Measurements from ENCODE around the gene AP5M1.
A peak's percentile ranks its signal among the peaks of the same experiment; 100 is the strongest.
"Not testable (repeated sequence)": the region's sequence is repeated elsewhere in the genome, so short reads cannot be mapped to it uniquely, and the experiment has no call there.

Gene AP5M1

GRCh38 chr14:57268161-57269069, at the start of gene AP5M1, which contains the start of gene EXOC5:
Gene AP5M1 (plus strand): TSS chr14:57268971. CDS start chr14:57269315, 344 bp downstream.
Gene EXOC5 (minus strand): TSS chr14:57268905. CDS start chr14:57268648, 257 bp downstream.
- DNase-seq (ENCODE audit: low read depth), result peak; percentile 75

GRCh38 chr14:57221931-57222330, 46.8 kb upstream of the AP5M1 start:
- no peak for DNase-seq (ENCODE audit: low read depth)

- no peak for DNase-seq (ENCODE audit: low read depth)
Measured at GRCh38 chr14:57227083-57227482, 41.7 kb upstream of the AP5M1 start.

GRCh38 chr14:57228320-57228719, 40.5 kb upstream of the AP5M1 start:
- DNase-seq (ENCODE audit: low read depth), result not testable (repeated sequence)

- DNase-seq (ENCODE audit: low read depth), result no peak
Measured at GRCh38 chr14:57232006-57232405, 36.8 kb upstream of the AP5M1 start.

- DNase-seq (ENCODE audit: low read depth), result not testable (repeated sequence)
Measured at GRCh38 chr14:57240115-57240514, 28.7 kb upstream of the AP5M1 start.

GRCh38 chr14:57243320-57243719, 25.5 kb upstream of the AP5M1 start:
- no peak for DNase-seq (ENCODE audit: low read depth)

- no peak for DNase-seq (ENCODE audit: low read depth)
Measured at GRCh38 chr14:57244106-57244505, 24.7 kb upstream of the AP5M1 start.

GRCh38 chr14:57245941-57246340, 22.8 kb upstream of the AP5M1 start:
- DNase-seq (ENCODE audit: low read depth), result no peak

GRCh38 chr14:57246933-57247657, 21.7 kb upstream of the AP5M1 start:
- no peak for DNase-seq (ENCODE audit: low read depth)

- no peak for DNase-seq (ENCODE audit: low read depth)
Measured at GRCh38 chr14:57254884-57255283, 13.9 kb upstream of the AP5M1 start.

- not testable (repeated sequence) for DNase-seq (ENCODE audit: low read depth)
Measured at GRCh38 chr14:57258221-57258620, 10.6 kb upstream of the AP5M1 start.

GRCh38 chr14:57259672-57260071, 9.1 kb upstream of the AP5M1 start:
- no peak for DNase-seq (ENCODE audit: low read depth)

- DNase-seq (ENCODE audit: low read depth), result no peak
Measured at GRCh38 chr14:57261604-57262003, 7.2 kb upstream of the AP5M1 start.

- DNase-seq (ENCODE audit: low read depth), result no peak
Measured at GRCh38 chr14:57262117-57262516, 6.7 kb upstream of the AP5M1 start.

GRCh38 chr14:57266065-57266464, 2.7 kb upstream of the AP5M1 start:
- no peak for DNase-seq (ENCODE audit: low read depth)

- DNase-seq (ENCODE audit: low read depth), result no peak
Measured at GRCh38 chr14:57273236-57273635, 4.5 kb downstream of the AP5M1 start.

GRCh38 chr14:57274551-57274950, 5.8 kb downstream of the AP5M1 start:
- no peak for DNase-seq (ENCODE audit: low read depth)

GRCh38 chr14:57275023-57275664, 6.4 kb downstream of the AP5M1 start:
- no peak for DNase-seq (ENCODE audit: low read depth)

GRCh38 chr14:57277062-57277461, 8.3 kb downstream of the AP5M1 start:
- no peak for DNase-seq (ENCODE audit: low read depth)

- no peak for DNase-seq (ENCODE audit: low read depth)
Measured at GRCh38 chr14:57287745-57288144, 19.0 kb downstream of the AP5M1 start.

GRCh38 chr14:57290751-57291150, 22.0 kb downstream of the AP5M1 start:
- no peak for DNase-seq (ENCODE audit: low read depth)

Data from fibroblast of the conjunctiva (primary cell).